GM10847 (cell line): ENCODE data around the gene RMRP.

Experiments used
- POLR2A ChIP-seq: IDR thresholded peaks from 2 replicates; pipeline ENCODE4 v1.6.1; 2011; ENCODE audit not compliant: insufficient read length; ENCODE audit errors: extremely low read depth

The RMRP gene

DNA sequence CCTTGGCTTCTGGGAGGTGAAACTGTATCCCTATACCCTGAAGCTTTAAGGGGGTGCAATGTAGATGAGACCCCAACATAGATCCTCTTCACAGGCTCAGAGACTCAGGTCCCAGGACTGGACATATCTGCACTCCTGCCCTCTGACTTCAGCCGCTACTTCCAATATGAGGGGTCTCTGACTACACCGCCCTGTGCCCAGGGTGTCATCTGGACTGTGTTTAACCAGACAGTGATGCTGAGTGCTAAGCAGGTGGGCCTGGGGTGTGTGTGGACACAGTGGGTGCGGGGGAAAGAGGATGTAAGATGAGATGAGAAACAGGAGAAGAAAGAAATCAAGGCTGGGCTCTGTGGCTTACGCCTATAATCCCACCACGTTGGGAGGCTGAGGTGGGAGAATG is 21.3 kb upstream of the RMRP start:
- TF ChIP-seq POLR2A, result no peak

DNA sequence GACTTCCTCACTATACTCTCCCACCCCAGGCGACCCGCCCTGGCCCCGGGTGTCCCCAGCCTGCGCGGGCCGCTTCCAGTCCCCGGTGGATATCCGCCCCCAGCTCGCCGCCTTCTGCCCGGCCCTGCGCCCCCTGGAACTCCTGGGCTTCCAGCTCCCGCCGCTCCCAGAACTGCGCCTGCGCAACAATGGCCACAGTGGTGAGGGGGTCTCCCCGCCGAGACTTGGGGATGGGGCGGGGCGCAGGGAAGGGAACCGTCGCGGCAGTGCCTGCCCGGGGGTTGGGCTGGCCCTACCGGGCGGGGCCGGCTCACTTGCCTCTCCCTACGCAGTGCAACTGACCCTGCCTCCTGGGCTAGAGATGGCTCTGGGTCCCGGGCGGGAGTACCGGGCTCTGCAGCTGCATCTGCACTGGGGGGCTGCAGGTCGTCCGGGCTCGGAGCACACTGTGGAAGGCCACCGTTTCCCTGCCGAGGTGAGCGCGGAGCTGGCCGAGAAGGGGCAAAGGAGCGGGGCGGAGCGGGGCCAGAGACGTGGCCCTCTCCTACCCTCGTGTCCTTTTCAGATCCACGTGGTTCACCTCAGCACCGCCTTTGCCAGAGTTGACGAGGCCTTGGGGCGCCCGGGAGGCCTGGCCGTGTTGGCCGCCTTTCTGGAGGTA is 18.0 kb upstream of the RMRP start:
- TF ChIP-seq POLR2A, result no peak

GRCh38 chr9:35675204-35675603 is 17.4 kb upstream of the RMRP start:
- TF ChIP-seq POLR2A, result no peak

- no peak for TF ChIP-seq POLR2A
Measured at GRCh38 chr9:35674025-35674361, 16.2 kb upstream of the RMRP start.

- TF ChIP-seq POLR2A, result no peak
Measured at GRCh38 chr9:35673132-35674024, 15.6 kb upstream of the RMRP start, which contains the start of gene CA9. Gene CA9, plus strand, starts transcription at chr9:35673928. Its CDS starts 32 bp downstream, at chr9:35673960.

GRCh38 chr9:35669331-35670145 is 11.7 kb upstream of the RMRP start:
- TF ChIP-seq POLR2A, result no peak

DNA sequence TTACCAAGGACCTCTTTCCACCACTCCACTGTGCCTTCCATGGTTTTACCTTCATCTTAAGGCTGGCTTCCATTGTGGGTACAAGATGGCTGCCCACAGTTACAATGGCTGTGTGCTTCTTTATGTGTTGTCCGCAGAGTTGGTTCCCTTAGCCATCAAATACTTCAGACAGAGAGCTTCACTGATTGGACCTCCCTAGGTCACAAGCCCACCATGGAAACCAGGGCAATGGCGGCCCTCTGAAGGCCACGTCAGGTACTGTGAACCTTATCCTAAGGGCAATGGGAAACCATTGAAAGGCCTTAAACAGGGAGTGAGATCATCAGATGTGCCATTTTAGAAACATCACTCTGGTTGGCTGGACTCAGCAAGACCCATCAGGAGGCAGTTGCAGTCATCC is 10.1 kb upstream of the RMRP start:
- TF ChIP-seq POLR2A, result no peak

- TF ChIP-seq POLR2A, result no peak
Measured at GRCh38 chr9:35666549-35666948, 8.7 kb upstream of the RMRP start.

- no peak for TF ChIP-seq POLR2A
Measured at GRCh38 chr9:35666045-35666444, 8.2 kb upstream of the RMRP start.

- TF ChIP-seq POLR2A, result no peak
Measured at GRCh38 chr9:35665471-35665818, 7.6 kb upstream of the RMRP start.

GRCh38 chr9:35664531-35665470 is 7.0 kb upstream of the RMRP start, which contains the start of gene ARHGEF39:
Gene ARHGEF39, minus strand, starts transcription at chr9:35665195. Its CDS starts 26 bp downstream, at chr9:35665169.
- TF ChIP-seq POLR2A, result peak; percentile 66

GRCh38 chr9:35662437-35662836 is 4.6 kb upstream of the RMRP start:
- TF ChIP-seq POLR2A, result no peak

GRCh38 chr9:35661756-35662350 is 4.0 kb upstream of the RMRP start:
- TF ChIP-seq POLR2A, result no peak

- no peak for TF ChIP-seq POLR2A
Measured at GRCh38 chr9:35660966-35661415, 3.2 kb upstream of the RMRP start.
